HG03460 (cell line): ENCODE results near the gene RASSF7.

Experiments used
- ATAC-seq: cut with Tn5 transposase; IDR thresholded peaks from one replicate; pipeline ENCODE4 v1.9.1; 2021; ENCODE audit not compliant: unreplicated experiment

The RASSF7 gene

DNA sequence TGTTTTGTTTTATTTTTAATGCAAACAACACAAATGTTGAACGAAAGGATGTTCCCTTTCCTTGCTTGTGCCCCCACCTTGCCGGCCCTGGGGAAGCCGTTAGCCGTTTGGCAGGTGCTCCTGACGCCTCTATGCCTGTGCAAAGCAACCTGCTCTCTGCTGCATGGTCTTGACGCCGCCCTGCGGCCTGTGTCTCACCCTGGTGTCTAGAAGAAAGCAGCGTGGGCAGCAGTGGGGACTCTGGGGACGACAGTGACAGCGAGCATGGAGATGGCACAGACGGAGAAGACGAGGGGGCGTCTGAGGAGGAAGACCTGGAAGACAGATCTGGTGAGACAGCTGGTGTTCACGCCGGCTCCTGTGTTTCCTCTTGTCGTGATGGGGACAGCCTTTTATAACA lies 21.0 kb downstream of the RASSF7 start:
- ATAC-seq: no peak

DNA sequence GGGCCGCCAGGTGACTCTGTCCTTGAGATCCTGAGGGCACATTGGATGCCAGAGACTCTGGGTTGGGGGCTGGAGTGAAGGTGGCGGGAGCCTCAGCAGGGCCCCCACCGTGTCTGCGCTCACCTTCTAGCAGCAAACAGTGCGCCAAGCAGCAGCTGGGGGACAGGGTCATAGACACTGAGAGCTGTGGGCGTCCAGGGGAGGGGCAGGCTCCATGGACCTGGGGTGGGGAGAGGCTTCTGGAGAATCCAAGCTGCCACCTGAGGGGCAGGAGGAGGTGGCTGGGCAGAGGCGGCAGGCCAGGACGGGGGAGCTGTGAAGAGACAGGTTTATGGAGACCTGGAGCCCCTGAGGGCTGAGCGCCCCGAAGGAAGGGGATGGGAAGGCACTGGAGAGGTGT lies 23.5 kb downstream of the RASSF7 start:
- no peak for ATAC-seq

DNA sequence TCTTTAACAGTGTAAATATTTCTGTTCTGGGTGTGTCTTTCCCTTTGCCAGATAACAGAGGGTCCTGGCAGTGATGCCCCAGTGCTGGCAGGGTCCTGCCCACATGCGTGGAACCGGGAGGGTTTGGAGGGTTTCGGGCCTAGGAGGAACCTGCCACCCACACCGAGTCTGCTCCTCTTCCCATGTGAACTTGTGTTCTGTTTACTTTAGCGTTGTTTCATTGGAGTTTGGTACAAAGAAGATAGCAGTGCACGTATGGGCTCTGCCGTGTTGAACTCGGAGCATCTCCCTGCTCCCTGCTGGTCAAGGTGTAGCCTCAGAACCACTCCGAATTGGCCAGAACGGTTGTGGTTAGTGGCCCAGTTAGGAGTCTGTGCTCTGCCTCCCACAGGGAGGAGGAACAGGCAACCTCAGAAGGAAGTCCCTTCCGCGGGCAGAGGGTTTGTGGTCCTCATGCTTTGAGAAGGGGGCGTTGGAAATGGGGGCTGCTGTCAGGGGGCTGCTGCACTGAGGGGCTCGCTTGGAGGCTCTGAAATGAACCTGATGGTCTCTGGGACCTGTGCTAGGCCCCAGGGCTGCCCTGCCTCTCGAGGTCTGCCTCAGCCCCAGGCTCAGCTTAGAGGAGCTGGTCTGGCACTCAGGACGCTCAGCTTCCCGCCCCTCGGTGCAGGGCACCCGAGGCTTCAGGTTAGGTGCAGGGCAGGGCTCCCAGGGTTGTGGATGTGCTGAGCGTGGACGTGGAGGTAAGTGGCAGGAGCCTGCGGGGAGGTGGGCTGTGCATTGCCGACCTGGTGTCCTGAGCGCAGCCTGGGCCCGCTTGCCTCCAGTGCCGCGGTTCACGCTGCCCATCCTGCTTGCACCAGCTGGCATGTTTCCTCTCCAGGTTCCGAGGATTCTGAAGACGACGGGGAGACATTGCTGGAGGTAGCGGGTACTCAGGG lies 25.9 kb downstream of the RASSF7 start:
- no peak for ATAC-seq

DNA sequence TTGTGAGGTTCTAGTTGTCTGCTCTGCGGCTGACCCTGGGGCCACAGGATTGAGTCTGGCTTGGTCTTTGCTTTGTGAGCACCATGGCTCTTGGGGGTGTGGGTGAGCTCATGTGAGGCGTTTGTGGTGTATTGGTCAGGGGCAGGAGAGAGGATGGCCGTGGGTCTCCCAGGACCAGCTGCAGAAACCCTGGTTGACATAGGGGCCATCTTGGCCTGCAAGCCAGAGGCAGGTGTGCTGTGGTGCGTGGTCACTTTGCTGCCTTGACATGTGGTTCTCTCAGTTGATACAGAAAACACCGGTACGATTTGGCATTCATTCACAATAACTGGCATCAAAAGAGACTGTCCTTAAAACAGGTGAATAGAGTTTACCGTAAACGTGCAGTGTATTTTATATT lies 26.8 kb downstream of the RASSF7 start:
- no peak for ATAC-seq

DNA sequence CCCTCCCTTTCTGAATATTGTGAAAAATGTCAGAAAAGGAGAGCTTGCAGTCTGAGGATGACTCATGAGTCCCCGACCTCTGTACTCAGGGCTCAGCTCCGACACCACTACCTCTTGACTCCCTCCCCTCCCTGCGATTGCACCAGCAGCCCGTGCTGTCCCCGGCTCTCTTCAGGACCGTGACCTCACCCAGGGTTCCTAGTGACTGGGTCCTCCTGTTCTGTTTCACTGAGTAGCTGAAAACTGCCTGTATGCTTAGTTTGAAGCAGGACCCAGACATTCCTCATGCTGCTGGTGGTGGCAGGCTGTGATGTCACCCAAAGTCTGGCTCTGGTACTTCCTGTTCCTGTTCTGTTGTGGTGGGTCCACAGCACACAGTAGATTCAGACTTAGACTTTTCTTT lies 27.2 kb downstream of the RASSF7 start:
- ATAC-seq: no peak

DNA sequence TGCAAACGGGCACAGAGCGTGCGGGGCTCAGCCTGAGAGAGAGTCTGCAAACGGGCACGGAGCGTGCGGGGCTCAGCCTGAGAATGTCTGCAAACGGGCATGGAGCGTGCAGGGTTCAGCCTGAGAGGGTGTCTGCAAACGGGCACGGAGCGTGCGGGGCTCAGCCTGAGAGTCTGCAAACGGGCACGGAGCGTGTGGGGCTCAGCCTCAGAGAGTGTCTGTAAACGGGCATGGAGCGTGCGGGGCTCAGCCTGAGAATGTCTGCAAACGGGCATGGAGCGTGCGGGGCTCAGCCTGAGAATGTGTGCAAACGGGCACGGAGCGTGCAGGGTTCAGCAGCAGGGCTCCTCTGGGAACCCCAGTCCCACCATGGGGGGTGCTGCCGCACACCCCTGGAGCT lies 29.0 kb downstream of the RASSF7 start:
- ATAC-seq: no peak

DNA sequence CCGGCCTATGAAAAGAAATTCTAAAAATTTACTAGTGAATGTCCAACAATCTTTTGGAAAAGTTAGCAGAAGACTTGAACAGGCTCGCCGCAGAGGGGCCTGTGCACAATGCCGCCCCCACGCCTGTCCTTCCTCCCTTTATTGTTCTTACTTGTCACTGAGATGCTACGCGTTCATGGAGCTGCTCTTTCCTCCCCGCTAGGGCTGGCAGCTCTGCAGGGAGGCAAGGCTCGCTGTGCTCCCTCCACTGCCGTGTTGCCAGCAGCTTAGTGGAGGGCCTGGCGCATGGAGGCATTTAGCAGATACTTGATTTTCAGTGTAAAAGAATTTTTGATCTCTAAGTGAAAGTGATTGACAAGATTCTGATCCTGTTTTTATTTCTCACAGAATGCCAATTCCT lies 30.2 kb downstream of the RASSF7 start:
- no peak for ATAC-seq

DNA sequence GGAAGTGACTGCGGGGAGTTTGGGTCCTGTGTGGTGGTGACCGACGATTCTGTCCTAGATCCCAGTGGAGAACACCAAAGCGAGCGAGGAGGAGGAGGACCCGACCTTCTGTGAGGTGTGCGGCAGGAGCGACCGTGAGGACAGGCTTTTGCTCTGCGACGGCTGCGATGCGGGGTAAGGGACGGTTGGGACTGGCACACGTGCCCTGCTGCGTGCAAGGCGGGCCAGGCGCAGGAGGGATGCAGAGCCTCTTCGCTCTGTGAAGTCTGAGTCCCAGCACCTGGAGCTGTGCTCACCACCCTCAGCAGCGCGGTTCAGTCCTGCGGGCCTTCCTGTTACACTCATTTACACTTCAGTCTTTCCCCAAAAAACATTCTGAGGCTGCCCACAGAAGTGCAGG lies 31.7 kb downstream of the RASSF7 start:
- no peak for ATAC-seq

DNA sequence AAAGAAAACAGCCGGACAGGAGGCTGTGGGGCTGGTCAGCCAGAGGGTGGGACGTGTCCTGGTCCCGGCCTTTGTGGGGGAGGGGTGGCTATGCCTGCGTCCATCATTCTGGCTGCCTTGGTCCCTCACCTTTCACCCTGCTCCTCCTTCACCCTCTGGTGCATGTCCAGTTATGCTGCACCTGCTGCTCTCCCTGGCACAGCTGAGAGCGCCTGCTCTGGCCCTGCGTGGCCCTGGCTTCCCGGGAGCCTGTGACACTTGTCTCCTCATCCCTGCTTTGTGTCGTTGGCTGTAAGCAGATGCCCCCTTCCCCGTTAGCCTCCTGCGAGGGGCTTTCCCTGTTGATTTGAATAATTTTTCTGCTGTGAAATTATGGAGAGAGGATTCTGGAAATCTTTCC lies 32.1 kb downstream of the RASSF7 start:
- no peak for ATAC-seq

DNA sequence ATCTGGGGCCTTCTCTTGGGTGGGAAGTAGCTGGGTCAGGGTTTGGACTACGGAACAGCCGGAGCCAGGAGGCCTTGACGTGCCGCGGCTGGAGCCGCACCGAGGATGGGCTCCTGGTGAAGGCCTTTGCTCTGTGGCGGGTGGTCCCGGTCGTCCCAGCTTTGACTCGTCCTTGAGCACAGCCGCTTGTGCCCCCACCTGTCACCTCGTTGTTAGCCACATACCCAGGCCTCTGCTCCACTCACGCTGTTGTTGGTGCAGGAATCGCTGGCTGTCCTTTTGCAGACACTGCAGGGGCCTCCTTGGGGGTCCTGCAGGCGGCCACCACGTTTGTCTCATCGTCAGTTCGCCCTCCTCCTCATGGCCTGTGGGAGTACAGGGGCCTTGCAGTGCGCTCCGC lies 32.6 kb downstream of the RASSF7 start:
- no peak for ATAC-seq

DNA sequence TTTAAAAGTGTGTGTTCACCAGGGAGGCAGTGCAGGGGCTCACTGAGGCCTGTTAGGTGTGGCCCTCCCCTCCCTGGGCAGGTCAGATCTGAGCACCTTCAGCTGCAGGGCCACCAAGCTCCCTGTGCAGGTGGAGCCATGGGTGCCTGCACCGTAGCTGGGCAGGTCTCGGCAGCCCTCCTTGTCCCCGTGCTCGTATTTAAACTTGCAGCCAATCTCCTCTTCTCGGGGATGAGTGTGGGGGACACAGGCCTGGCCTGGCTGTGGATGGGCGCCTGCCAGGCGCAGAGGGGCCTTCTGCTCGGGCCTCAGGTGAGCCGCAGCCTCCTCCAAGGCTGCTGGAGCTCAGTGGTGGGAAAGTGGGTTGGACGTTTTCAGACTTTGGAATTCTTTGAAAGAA lies 34.6 kb downstream of the RASSF7 start:
- no peak for ATAC-seq

DNA sequence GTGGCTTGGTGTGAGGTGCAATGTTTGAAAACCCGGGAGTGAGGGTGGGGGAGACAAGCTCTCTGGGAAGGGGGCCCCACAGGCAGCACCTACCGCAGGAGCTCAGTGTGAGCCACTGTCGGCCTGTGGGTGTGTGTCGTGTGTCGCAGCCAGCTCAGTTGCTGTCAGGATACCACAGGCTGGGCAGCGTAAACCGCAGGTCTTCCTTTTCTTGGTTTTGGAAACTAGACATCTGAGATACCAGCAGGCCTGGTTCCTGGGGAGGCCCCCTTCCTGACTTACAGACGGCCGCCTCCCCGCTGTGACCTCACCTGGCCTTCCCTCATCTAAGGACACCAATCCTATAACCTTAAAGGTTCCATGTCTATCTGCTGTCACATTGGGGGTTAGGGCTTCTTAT lies 35.6 kb downstream of the RASSF7 start:
- ATAC-seq: no peak

DNA sequence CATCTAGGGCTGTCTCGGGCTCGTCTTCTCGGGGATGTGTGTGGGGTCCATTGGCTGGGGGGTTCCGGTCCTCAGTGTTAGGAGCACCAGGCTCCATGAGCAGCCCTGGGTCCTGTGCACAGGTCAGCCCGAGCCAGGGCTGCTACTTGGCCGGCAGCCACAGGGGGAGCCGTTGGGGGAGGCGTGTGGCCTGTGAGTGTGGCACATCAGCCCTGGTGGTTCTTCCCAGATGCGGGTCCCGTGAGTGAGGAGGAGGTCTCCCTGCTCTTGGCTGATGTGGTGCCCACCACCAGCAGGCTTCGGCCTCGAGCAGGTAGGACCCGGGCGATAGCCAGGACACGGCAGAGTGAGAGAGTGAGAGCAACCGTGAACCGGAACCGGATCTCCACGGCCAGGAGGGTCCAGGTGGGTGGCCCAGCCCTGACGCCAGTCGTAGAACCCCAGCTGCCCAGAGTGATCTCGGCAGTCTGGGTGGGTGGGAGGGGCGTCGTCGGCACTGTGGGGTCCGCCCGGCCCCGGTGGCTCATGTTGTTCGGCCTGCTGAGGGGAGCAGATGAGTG lies 36.5 kb downstream of the RASSF7 start:
- no peak for ATAC-seq

DNA sequence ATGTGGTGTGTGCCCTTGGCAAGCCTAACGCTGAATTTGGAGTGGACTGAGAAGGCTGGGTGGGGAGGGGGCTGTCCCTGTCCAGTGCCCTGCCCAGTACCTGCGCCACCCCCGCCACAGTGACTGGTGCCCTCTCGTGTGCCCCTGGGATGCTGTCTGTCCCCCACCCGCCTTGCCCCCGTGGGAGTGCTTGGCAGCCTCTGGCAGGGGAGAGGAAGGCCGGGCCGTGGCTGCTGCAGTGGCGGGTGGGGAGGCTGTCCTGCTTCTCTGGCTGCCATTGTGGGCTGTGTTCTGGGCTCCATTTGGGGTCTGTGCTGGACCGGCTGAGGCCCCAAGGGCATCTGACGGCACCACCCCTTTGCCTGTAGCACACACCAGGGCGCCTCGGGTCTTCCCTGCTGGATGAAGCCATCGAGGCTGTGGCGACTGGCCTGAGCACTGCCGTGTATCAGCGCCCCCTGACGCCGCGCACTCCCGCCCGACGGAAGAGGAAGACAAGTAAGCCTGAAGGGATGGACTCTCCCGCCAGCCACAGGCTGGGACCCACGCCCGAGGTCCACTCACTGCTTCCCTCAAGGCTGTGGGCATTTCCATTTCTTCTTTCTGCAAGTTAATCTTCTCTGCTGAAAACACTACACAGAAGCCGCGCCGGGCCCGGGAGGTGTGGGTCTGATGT lies 37.4 kb downstream of the RASSF7 start:
- no peak for ATAC-seq

DNA sequence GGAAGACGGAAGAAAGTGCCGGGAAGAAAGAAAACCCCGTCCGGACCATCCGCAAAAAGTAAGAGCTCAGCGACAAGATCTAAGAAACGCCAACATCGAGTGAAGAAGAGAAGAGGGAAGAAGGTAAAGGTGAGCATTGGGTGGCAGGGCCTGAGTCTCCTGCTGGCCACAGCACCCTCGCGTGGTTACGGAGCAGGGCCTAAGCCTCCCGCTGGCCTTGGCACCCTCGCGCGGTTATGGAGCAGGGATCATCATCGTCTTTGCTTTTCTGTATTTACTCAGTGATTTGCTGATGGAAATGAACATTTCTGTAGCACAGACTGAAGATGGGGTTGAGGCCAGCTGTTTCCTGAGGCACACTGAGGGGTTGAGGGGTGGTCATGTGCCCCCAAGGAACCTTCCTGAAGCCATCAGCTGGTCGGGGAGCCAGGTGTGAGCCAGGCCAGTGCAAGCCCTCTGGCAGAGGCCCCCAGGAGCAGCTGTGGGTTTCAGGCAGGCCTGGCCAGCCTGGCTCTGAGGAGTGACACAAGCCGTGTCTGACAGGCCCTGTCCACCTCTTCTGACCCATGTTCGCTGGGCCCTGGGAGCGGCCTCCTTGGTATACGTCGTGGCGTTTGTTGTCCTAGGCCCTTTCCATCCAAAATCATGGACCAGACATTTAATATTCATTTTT lies 40.9 kb downstream of the RASSF7 start:
- ATAC-seq: no peak

DNA sequence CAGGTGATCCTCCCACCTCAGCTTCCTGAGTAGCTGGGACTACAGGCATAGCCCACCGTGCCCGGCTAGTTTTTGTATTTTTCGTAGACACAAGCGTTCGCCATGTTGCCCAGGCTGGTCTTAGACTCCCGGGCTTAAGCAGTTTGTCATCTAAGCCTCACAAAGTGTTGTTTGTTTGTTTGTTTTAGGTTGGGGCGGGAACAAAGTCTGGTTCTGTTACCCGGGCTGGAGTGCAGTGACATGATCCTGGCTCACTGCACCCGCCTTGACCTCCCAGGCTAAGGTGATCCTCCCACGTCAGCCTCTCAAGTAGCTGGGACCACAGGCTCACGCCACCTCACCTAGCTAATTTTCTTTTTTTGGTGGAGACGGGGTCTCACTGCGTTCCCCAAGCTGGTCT lies 42.4 kb downstream of the RASSF7 start:
- no peak for ATAC-seq

DNA sequence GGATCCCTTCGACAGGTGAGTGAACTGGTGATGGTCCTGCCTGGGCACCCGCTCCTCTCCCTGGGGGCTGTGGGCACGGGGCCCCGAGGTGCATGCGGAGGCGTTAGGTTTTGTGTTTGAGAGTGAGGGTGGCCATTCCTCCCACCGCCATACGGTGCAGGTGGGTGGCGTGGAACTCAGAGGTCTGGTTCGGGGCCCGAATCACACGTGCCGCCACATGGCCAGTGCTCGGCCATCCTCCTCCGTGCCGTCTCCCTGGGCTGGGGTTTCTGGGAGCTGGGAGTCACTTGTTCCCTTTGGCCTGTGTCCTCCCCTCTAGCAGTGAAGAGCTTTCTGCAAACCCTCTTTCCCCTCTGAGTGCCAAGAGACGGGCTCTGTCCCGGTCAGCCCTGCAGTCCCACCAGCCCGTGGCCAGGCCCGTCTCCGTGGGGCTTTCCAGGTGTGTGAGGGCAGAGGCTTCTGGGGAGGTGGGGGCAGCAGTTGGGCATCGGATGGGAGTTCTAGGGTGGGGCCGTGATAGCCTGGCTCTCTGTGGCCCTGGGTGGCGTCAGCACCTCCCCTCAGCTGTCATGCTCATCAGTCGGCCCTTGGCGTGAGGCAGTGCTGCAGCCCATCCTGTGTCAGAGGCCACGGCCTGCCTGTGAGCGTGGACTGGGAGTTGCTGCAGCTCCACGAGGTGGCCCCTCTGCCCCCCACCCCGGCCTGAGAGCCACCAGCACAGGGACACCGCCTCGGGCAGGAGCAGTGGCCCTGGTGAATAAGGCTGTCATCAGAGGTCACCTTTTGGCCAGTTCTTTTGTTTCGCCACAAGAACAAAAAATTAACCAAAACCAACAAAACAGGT lies 44.7 kb downstream of the RASSF7 start:
- no peak for ATAC-seq

DNA sequence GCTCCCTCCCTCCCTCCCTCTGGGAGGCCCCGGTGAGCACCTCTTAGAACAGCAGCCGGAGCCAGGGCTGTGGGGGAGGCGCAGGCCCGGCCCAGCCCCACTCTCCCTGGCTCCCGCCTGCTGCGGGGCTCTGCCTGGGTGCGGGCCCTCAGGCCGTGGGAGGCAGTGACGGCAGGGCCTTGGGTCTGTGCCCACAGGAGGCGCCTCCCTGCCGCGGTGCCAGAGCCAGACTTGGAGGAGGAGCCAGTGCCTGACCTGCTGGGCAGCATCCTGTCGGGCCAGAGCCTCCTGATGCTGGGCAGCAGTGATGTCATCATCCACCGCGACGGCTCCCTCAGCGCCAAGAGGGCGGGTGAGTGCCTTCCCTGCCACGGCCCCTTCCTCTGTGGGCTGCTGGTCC lies 45.5 kb downstream of the RASSF7 start:
- no peak for ATAC-seq

DNA sequence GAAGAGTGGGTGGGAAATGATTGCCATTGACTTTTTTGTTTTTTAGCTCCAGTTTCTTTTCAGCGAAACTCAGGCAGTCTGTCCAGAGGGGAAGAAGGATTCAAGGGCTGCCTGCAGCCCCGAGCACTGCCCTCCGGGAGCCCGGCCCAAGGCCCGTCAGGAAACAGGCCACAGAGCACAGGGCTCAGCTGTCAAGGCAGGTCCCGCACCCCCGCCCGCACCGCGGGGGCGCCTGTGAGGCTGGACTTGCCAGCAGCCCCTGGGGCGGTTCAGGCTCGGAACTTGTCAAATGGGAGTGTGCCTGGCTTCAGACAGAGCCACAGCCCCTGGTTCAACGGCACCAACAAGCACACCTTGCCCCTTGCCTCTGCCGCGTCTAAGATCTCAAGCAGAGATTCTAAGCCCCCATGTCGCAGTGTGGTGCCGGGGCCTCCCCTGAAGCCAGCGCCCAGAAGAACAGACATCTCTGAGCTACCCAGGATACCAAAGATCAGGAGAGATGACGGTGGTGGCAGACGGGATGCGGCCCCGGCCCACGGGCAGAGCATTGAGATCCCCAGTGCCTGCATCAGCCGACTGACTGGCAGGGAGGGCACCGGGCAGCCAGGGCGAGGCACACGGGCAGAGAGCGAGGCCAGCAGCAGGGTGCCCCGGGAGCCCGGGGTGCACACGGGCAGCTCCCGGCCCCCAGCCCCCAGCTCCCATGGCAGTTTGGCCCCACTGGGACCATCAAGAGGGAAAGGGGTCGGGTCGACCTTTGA lies 46.4 kb downstream of the RASSF7 start:
- no peak for ATAC-seq
